ENCODE data around the gene PARVG.

- TF ChIP-seq POLR2AphosphoS5 (IDR thresholded peaks at IDR 0.05): no peak
- no peak for TF ChIP-seq CTCF (IDR thresholded peaks at IDR 0.05)
- TF ChIP-seq POLR2A (IDR thresholded peaks at IDR 0.05): no peak
Observed at GRCh38 chr22:44163536-44163935, 17.2 kb upstream of the PARVG start.
